ENCODE measurements around the gene BICC1.

BICC1 gene

GRCh38 chr10:58512491-58513187 lies at the start of gene BICC1:
TSS of gene BICC1 (plus strand) at chr10:58512872. CDS start at chr10:58513144, 272 bp downstream.
- FAIRE-seq (peak; percentile 91), DNase-seq (ENCODE audit: low spot score) (peak; percentile 84)

DNA sequence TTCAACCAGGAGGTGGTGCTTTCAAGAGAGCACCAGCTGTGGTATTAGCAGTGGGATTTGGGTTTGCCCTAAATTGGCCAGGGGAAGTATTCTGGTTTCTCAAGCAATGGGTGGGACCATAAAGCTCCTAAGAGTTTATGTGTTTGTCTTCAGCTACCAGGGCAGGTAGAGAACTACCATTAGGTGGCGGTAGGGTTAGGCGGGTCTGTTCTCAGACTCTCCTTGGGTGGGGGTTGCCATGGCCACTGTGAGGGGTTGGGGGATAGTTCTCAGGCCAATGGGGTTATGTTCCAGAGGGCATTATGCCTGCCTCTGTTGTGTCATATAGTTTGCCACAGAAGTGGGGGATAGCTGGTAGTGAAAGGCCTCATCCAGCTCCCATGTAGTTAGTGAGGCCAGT lies 47.7 kb upstream of the BICC1 start:
- FAIRE-seq: no peak

DNA sequence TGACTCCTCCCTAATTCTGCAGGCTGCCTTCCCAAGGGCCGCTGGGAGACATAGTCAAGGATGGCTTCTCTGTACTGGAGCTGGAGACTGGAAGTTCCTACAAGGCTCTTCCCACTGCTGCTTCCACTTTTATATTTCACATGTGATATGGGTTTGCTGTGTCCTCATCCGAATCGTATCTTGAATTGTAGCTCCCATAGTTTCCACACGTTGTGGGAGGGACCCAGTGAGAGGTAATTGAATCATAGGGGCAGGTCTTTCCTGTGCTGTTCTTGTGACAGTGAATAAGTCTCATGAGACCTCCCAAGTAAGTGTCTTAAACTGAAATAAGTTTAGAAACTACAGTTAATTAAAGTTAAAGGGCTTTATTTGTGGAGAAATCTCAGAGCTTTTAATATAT lies 47.0 kb upstream of the BICC1 start:
- FAIRE-seq (no peak), DNase-seq (ENCODE audit: low spot score) (no peak)

More for the DNA sequence above, 47.7 kb upstream of the BICC1 start:
- no peak for DNase-seq (ENCODE audit: low spot score)

GRCh38 chr10:58467931-58468635 lies 44.6 kb upstream of the BICC1 start:
- DNase-seq (ENCODE audit: low spot score) (no peak), FAIRE-seq (no peak)

DNA sequence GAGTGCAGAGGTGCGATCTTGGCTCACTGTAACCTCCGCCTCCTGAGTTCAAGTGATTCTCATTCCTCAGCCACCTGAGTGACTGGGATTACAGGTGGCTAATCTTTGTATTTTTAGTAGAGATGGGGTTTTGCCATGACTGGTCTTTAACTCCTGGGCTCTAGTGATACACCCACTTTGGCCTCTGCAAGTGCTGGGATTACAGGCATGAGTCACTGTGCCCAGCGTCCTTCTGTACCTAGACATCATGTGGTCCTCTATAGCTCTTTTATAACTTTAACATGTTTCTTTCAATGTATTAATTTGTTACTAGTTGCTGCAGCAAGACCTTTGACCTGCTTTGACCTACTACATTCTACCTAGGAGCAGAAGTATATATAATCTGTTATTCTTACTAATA lies 38.7 kb upstream of the BICC1 start:
- DNase-seq (ENCODE audit: low spot score) (no peak), FAIRE-seq (no peak)

DNA sequence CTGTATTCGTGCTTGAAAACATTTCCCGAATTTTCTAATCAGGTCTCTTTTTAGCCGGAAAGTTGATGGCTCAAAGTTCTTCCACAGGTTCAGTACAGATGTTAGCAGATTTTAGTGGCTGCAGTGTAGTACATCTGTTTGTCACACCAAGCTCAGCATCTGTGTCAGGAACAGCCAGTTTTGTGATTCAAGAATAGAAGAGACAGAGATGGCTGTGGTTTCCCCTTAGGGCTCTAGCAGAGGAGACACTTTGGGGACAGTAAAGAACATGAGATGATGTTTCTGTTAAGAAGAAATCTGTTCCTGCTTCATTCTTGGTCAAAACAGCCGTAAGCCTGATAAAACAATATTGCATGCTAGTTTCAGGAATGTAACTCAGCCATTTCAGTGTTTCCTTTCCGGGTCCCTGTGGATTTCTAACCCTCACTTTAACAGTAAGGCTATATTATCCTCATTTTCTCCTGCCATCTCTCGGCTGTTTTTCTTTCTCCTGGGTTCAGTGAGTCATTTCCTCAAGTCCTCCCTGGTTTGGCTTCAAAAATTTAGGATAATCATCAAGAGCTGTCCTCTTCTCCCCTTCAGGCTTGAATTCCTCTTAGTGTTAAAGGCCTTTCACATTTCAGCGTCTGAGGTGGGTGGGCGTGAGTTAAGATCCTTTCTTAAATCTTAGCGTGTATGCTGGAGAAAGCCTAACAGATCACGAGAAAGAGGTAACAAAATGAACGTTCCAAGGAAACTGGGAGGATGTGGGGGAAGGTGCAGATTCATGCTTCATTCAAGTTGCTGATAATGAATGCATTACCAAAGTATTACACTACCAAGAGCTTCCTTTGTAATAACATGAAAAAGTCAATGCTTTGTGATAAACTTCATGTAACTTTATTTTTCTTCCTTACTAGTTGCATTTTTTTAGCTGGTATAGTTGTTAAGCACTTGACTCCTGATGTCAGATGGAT lies 37.1 kb upstream of the BICC1 start:
- DNase-seq (ENCODE audit: low spot score): peak; percentile 33
- no peak for FAIRE-seq

GRCh38 chr10:58477122-58477521 lies 35.5 kb upstream of the BICC1 start:
- DNase-seq (ENCODE audit: low spot score) (peak; percentile 27), FAIRE-seq (no peak)

DNA sequence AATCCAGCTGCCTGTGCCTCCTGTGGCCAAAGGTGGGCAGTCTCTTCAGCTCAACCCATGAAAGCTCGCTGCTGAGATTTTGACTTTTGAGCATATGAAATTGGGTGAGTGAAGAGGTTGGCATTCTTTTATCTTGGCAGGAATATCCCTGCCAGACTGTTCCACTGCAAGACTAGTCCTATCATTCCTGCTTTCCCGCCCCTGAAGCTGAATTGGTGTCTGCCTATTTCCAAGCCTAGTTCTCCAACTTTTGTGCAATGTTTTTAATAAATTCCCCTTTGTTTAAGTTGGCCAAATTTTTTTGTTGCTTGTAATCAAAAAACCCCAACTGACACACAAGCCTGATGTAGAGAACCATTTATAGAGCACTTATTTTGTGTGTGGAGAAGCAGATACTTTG lies 34.8 kb upstream of the BICC1 start:
- DNase-seq (ENCODE audit: low spot score) (no peak), FAIRE-seq (no peak)

DNA sequence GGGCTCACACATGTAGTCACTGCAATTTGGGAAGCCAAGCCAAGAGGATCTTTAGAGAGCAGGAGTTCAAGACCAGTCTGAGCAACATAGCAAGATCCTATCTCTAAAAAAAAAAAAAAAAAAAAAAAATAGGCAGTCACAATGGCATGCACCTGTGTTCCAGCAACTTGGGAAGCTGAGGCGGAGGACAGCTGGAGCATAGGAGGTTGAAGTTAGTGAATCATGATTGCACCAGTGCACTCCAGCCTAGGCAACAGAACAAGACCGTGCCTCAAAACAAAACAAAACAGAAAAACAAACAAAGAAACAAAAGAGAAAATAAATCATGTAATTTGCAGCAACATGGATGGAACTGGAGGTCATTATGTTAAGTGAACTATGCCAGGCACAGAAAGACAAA lies 33.6 kb upstream of the BICC1 start:
- FAIRE-seq: no peak
- DNase-seq (ENCODE audit: low spot score): no peak

- DNase-seq (ENCODE audit: low spot score) (no peak), FAIRE-seq (no peak)
Observed at GRCh38 chr10:58480321-58480720, 32.4 kb upstream of the BICC1 start.

DNA sequence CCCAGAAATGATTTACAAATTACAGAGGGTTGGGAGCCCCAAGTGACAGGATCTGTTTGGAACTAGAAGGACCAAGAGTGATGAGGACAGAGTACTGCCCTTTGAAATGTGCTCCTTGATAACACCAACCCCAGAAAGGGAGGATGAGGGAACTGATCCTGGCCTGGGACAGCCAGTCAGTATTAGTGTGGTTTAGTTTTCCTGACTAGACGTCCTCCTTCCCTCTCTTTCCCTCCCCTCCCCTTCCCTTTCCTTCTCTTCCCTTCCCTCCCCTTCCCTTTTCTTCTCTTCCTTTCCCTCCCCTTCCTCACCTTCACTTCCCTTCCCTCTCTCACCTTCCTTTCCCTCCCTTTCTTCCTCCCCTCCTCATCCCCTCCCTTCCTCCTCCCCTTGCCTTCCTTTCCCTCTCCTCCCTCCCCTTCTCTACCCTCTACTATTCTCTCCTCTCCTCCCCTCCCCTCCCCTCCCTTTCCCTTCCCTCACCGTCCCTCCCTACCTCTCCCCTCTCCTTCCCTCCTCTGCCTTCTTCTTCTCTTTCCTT lies 31.0 kb upstream of the BICC1 start:
- FAIRE-seq: peak; percentile 9

GRCh38 chr10:58486821-58487220 lies 25.9 kb upstream of the BICC1 start:
- no peak for DNase-seq (ENCODE audit: low spot score)
- no peak for FAIRE-seq

More for the DNA sequence above, 31.0 kb upstream of the BICC1 start:
- DNase-seq (ENCODE audit: low spot score): no peak

DNA sequence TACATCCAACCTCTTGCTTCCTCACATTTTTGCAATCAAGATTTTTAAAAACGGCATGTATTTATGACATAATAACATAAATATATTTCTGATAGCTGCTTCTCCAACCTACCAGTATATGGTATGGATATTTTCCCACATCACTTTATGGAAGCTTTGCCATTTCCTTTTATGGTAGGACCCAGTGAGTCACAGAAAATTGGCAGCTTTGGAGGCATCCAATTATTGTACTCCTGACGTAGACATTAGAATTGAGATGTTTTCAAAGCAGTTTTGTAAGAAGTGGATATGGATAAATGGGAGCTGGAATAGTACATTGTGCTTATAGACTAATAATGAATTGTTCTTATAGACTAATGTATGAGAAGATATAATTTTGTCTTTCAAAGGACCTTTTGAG lies 23.8 kb upstream of the BICC1 start:
- DNase-seq (ENCODE audit: low spot score): no peak
- no peak for FAIRE-seq

GRCh38 chr10:58502956-58503355 lies 9.7 kb upstream of the BICC1 start:
- no peak for FAIRE-seq
- no peak for DNase-seq (ENCODE audit: low spot score)

DNA sequence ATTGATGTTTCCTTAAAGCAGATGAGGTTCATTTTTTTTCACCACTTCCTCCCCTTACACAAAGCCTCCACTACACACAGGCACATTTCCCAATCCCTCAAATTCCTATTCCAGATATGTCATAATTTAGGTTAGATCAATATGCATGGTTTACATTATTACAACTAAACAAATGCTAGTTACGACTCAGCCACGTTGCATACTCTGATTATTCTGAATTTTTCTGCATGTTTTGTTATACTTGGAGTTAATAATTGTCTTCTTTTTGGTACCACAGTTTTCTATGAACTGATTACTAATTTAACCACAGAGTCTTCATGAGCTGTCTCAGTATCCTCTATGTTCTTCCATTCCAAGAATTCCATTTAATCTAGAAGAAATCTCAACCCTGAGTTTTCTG lies 4.4 kb upstream of the BICC1 start:
- FAIRE-seq: no peak
- DNase-seq (ENCODE audit: low spot score): no peak

GRCh38 chr10:58511765-58512490 lies 744 bp upstream of the BICC1 start:
- no peak for FAIRE-seq
- peak; percentile 13 for DNase-seq (ENCODE audit: low spot score)

DNA sequence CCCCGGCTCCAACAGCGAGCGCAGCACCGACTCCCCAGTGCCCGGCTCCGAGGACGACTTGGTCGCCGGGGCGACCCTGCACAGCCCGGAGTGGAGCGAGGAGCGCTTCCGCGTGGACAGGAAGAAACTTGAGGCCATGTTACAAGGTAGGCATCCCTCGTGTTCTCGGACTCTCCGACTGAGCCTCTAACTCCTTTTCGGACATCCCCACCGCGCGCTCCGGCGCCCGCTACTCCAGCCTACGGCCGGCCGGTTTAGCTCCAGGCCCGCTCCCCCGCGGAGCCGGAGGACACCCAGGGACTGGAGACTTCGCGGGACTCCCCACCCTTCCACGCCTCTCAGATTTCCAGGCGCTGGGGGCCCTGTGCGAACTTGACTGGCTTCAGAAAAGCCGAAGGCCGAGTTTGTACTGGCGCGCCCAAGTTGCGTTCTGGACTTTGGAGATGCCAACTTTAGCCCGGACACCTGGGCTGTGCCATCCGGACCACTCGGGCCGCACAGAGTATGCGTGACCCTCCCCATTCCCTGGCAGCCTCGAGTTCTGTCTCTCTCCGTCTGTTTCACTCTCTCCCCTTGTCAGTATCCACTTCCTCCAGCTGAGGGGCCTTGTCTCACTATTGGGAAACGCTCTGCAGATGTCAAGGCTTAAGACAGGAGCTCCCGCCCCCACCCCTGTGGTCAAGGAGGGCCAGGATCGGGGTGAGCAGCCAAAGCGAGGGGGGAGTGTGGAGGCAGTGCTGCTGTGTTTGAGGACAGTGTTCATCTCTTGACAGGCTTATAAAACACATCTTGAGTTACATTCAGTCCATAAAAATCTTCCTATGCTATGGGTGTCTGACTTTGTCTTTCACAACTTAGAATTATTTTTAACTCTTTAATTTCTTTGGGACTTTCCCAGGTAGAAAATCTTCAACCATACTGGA lies 777 bp downstream of the BICC1 start:
- FAIRE-seq: peak; percentile 44
- peak; percentile 60 for DNase-seq (ENCODE audit: low spot score)

- FAIRE-seq: no peak
- no peak for DNase-seq (ENCODE audit: low spot score)
Observed at GRCh38 chr10:58514111-58514770, 1.6 kb downstream of the BICC1 start.

- DNase-seq (ENCODE audit: low spot score) (no peak), FAIRE-seq (peak; percentile 27)
Observed at GRCh38 chr10:58515291-58515941, 2.7 kb downstream of the BICC1 start.

Data from urothelium cell line (cell line).